ENCODE measurements around the gene TTLL10. TPM values are rescaled to one million over a fixed set of nuclear protein-coding genes. Genes with fewer than 3 reads are reported as not detected.

The TTLL10 gene
- total and polyA plus RNA-seq, 2 of the 8 experiments (the other 6 are each of a cell fraction or from before 2014, with no cell fraction given), result 1.1 to 1.7 TPM

GRCh38 chr1:1215881-1216605, 42.4 kb downstream of the TTLL10 start:
- no peak for DNase-seq (ENCODE audit: low read depth in 1 of 2, low spot score in 2 of 2)
- H3K79me2 ChIP-seq (ENCODE audit: control insufficient read depth in 1 of 2, insufficient read depth in 2 of 2, low read length in 2 of 2), result no peaks in the 10 kb centered on the region
- H3K9me3 ChIP-seq (ENCODE audit: insufficient read depth in 2 of 2, low read depth in 1 of 2, low read length in 1 of 2), result no peaks in the 10 kb centered on the region
- no peak overlapping the region for H2AK5ac ChIP-seq (ENCODE audit: low read depth, low read length)
- H2BK12ac ChIP-seq (ENCODE audit: low read depth, low read length), result no peak overlapping the region; the same call in 1 of the 2 replicates
- no peak overlapping the region for H3K18ac ChIP-seq (ENCODE audit: extremely low read depth, low read length)
- no peak overlapping the region for H4K5ac ChIP-seq (ENCODE audit: insufficient read length, low read depth, low read length)
- no peak overlapping the region for H3K14ac ChIP-seq (ENCODE audit: insufficient read length)
- no peak overlapping the region for H3K56ac ChIP-seq (replicated peaks; ENCODE audit: insufficient read length, low read depth, low read length)
- no peak overlapping the region for H3K4me2 ChIP-seq (ENCODE audit: insufficient read depth in 1 of 2, low read depth in 2 of 2, low read length in 2 of 2)
- H3K23me2 ChIP-seq (ENCODE audit: low read depth, low read length), result no peaks in the 10 kb centered on the region
- ChIA-PET POLR2A (ENCODE audit: partially characterized antibody) (interaction anchor here (0.6 to 4.3 kb wide), 6 partner anchors 11 to 815 kb away, joined by 3 to 15 read pairs (median 4); partner anchors contain the start of gene B3GALT6), CTCF (ENCODE audit: partially characterized antibody) (interaction anchor here (0.7 to 1.9 kb wide), 9 partner anchors 9 to 232 kb away, joined by 3 to 12 read pairs (median 3); no protein-coding TSS in a partner anchor)
- peaks cover 0 to 18% (median 5%) of the 10 kb centered on the region in 4 experiments; a peak in 5 of 8 replicates for H3K36me3 ChIP-seq (ENCODE audit: control insufficient read depth in 2 of 4, insufficient read depth in 4 of 4, low read length in 3 of 4)
- H3K4ac ChIP-seq (replicated peaks; ENCODE audit: insufficient read length, low read depth, low read length), result no peak overlapping the region
- no peak overlapping the region for H2BK20ac ChIP-seq (ENCODE audit: low read length)
- no peak for TF ChIP-seq SIRT6 (IDR thresholded peaks at IDR 0.05; ENCODE audit: low read length)
- no peak for TF ChIP-seq SIX5 (IDR thresholded peaks at IDR 0.05; ENCODE audit: low read depth, low read length)
- no peak for TF ChIP-seq TCF12 (IDR thresholded peaks at IDR 0.05; ENCODE audit: low read depth, low read length)
- TF ChIP-seq POLR2A (IDR thresholded peaks at IDR 0.05; ENCODE audit: control extremely low read depth in 1 of 2, low read depth in 2 of 2, low read length in 2 of 2), result no peak
- TF ChIP-seq EP300 (IDR thresholded peaks at IDR 0.05; ENCODE audit: borderline replicate concordance in 1 of 2, low read depth in 2 of 2, low read length in 2 of 2), result no peak
- H4K20me1 ChIP-seq (replicated peaks in 1 of 2; ENCODE audit: control insufficient read depth in 1 of 2, insufficient read depth in 2 of 2, low read length in 2 of 2), result peaks cover 3 to 10% of the 10 kb centered on the region in 2 experiments
- H4K91ac ChIP-seq (replicated peaks; ENCODE audit: insufficient read length, low read length), result no peak overlapping the region
- H3K4me3 ChIP-seq (ENCODE audit: extremely low read depth in 1 of 4, insufficient read depth in 2 of 4, low read depth in 3 of 4, low read length in 4 of 4), result no peak overlapping the region
- no peak overlapping the region for H2BK15ac ChIP-seq (ENCODE audit: low read length)
- no peak overlapping the region; the same call in 1 of the 2 replicates for H4K8ac ChIP-seq (ENCODE audit: extremely low read depth, insufficient read depth, low read length)
- no peak overlapping the region for H3K27ac ChIP-seq (ENCODE audit: low read depth, low read length)
- no peak overlapping the region for H3K23ac ChIP-seq (ENCODE audit: insufficient read length)
- H3K27me3 ChIP-seq (replicated peaks in 1 of 4; ENCODE audit: control insufficient read depth in 3 of 4, extremely low read depth in 1 of 4, insufficient read depth in 3 of 4, low read length in 3 of 4), result no peaks in the 10 kb centered on the region
- peaks cover 2% of the 10 kb centered on the region; the same call in 1 of the 2 replicates for H3K79me1 ChIP-seq (ENCODE audit: low read depth, low read length)
- 91% methylated on average over 20 of the region's 21 CpGs; no CpG with 5 or more reads in 1 of the 2 experiments for WGBS, 2 experiments (ENCODE audit: extremely low coverage in 1 of 2, insufficient coverage in 1 of 2, insufficient read length in 1 of 2, insufficient replicate concordance in 2 of 2, low coverage in 1 of 2, low lambda C conversion rate in 2 of 2, missing lambda C conversion rate in 1 of 2)
- FAIRE-seq, result no peak
- H3K9ac ChIP-seq (replicated peaks in 1 of 4; ENCODE audit: extremely low read depth in 1 of 4, low read depth in 3 of 4, low read length in 3 of 4), result no peak overlapping the region
- H2BK120ac ChIP-seq (replicated peaks; ENCODE audit: low read depth, low read length), result no peak overlapping the region
- no peak overlapping the region for H2AFZ ChIP-seq (ENCODE audit: low read length)
- no peak overlapping the region for H2BK5ac ChIP-seq (ENCODE audit: low read depth, low read length)
- H3K4me1 ChIP-seq (replicated peaks in 1 of 4; ENCODE audit: control insufficient read depth in 3 of 4, insufficient read depth in 4 of 4, low read length in 3 of 4), result no peaks in the 10 kb centered on the region; a peak in 1 of 7 replicates

All from H1 (cell line).